Epithelial cell of proximal tubule (primary cell): Measurements from ENCODE around the gene AFAP1L1. TPM values are rescaled to one million over a fixed set of nuclear protein-coding genes. Genes with fewer than 3 reads are reported as not detected.

Experiments
- DNase-seq: peaks from one replicate; pipeline ENCODE4 v3.0.0-alpha.2; 2011; ENCODE audit warnings: low read depth
- H3K4me3 ChIP-seq: 2 replicates; pipeline ENCODE4 v1.5.1; 2011; ENCODE audit warnings: low read depth, mild to moderate bottlenecking, low read length
- total RNA-seq: library from RNA; depleted of rRNA; stranded (reverse); fragments of >200 nt; gene quantifications from 2 replicates; pipeline ENCODE4 v1.2.3, GENCODE V29; 2015
- TF ChIP-seq, protein P1 (sequence below): conservative IDR thresholded peaks from 2 replicates; pipeline ENCODE4 v1.5.1; 2012; ENCODE audit warnings: low read depth, mild to moderate bottlenecking, low read length

The AFAP1L1 gene
- total RNA-seq, 1 donor from 2014 or later = 17.2 TPM

DNA sequence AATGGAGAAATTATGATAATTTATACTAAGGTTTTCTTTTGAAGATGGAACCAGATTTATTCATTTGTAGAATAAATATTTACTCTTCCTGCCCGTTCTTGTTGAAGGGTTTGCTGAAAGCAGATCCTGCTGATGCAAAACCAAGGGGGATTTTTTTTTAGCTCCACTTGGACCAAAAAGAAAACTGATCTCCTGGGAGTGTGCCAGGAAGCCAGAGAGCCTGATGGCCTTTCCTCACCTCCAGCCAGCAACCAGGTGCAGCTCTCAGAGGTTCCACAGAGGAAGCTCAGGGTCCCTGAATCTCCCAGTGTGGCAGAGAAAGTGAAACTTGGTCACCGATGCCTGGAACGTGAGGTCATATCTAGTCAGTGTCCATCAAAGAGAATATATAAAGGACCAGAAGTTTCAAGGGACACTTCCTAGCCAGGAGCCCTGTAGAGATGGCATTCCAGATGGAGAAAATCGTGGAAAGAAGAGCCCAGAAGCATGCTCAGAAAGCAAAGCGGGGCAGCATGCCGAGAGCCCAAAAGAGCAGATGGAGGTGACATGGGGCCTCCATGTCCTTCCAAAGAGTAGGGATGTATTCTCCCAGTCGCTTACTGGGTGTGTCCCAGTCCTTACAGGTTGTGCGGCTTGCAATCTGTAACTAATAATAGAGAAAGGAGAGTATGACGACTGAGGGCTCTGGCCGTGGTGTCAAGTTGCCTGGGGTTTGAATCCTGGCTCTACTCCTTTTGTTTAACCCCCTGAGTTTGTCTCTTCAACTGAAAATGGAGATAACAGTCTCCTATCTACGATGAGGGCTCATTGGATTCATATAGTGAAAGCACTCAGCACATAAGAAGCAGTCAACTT, 12.2 kb downstream of the AFAP1L1 start:
- H3K4me3 ChIP-seq = no peak overlapping the region
- TF ChIP-seq, protein P1, sequence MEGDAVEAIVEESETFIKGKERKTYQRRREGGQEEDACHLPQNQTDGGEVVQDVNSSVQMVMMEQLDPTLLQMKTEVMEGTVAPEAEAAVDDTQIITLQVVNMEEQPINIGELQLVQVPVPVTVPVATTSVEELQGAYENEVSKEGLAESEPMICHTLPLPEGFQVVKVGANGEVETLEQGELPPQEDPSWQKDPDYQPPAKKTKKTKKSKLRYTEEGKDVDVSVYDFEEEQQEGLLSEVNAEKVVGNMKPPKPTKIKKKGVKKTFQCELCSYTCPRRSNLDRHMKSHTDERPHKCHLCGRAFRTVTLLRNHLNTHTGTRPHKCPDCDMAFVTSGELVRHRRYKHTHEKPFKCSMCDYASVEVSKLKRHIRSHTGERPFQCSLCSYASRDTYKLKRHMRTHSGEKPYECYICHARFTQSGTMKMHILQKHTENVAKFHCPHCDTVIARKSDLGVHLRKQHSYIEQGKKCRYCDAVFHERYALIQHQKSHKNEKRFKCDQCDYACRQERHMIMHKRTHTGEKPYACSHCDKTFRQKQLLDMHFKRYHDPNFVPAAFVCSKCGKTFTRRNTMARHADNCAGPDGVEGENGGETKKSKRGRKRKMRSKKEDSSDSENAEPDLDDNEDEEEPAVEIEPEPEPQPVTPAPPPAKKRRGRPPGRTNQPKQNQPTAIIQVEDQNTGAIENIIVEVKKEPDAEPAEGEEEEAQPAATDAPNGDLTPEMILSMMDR = no peak
- DNase-seq = no peak

DNA sequence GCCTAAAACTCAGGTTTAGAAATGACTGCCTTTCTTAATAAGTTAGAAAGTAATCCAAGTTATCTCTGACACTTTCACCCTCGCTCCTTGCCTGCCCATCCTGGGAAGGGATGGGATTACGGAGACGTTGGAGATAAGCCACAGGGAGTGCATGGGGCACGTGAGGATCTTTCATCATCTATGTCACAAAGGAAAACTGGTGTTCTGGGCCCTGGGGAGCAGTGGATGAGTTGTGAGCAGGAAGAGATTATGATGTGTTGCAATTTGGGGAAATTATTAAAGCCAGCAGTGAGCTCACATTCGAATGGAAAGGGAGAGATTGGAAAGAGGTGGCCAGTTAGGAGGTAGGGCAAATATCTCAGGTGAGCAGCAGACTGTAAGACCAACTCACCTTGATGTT, 12.8 kb downstream of the AFAP1L1 start:
- TF ChIP-seq, protein P1 = no peak
- DNase-seq = no peak
- no peak overlapping the region for H3K4me3 ChIP-seq

DNA sequence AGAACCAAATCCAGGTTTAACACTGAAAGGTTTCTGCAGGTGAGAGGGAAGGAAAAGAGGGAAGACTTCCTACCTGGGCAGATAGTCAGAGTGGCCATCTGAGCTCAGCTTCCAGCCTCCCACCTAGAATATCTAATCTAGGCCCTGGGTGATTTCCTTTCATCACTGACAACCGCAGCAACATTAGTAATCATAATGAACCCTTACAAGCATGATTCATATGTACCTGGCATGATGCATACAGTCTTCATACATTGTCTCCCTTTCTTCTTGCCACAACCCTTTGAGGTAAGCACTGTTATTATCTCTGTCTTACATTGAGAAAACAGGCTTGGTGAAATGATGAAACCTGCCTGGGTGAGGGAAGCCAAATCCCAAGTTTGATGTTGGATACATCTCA, 13.5 kb downstream of the AFAP1L1 start:
- no peak for DNase-seq
- TF ChIP-seq, protein P1 = no peak

DNA sequence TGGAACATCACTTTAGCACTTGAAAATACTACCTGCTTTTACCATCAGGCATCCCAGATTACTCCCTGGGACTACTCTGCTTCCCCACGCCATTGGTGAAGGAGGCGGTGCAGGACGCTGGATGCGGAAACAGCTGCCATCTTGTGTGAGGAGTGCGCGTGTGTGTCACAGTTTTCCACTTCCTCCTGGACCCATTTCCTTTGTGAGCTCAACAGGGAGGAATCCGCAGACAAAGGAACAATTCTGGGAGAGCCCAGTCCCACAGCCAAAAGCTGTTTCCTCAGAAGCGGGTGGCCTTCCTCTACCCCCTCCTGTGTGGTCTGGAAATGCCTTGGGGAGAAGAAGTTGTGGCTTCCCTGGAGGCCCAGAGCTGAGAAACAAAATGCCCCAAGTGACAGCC, 16.8 kb downstream of the AFAP1L1 start:
- TF ChIP-seq, protein P1 = no peak
- no peak overlapping the region for H3K4me3 ChIP-seq
- DNase-seq = no peak

More for the DNA sequence above, 13.5 kb downstream of the AFAP1L1 start:
- no peak overlapping the region for H3K4me3 ChIP-seq

DNA sequence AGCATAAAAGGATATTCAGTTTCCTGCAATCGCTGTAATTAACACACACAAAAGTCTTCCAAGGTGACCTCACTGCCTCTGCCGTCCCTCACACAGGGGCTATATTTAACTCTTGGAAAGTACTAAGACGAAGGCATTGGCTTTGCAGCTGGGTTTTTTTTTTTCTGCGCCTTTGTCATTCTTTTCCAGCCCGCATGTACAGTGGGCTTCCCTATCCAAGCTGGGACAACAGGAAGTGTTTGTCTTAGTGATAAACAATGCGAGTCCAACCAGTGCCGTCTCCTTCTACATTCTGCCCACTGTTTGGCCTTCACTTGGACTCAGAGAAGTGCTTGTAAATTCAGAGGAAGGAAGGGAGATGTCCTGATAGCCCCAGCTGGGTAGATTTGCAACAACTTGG, 17.6 kb downstream of the AFAP1L1 start:
- no peak for DNase-seq
- TF ChIP-seq, protein P1 = no peak

DNA sequence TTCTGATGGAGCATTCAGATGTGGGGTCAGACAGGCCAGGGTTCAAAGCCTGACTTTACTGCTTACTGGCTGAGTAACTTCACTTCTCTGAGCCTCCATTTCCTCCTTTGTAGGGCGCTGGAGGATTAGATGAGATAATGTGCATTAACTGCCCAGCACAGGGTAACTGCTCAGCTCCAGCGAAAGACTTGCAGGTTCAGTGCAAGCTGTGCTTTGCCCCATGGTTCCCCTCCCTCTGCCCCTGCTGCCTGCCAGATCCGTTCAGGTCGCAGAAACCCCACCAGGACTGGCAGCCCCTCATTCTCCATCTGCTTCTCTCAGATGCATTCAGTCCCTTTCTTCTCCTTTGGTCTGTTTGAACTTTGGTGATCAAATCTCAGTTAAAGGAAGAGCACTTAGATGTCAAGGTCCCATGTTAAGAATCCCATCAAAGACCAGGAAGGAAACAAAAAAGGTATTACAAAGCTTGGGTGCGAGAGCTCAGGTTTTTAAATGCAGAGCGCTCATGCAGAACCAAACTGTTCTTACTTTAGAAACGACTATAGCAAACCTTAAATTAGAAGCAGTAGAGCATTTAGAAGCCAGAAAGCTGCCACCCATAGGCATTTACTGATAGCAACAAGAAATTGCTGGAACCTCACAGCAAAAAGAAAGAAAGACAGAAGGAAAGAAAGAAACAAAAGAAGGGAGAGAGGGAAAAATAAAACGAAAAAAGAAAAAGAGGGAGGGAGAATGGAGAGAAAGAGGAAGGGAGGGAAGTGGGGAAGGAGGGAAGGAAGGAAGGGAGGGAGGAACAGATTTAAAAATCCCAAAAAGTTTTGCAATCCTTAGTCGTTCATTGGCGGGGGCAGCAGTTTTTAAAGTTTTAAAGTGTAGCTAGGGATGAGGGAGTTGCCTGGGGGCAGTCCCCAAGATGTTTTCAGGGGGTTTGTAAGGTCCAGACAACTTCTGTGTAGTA, 23.5 kb downstream of the AFAP1L1 start:
- TF ChIP-seq, protein P1 = no peak
- no peak for DNase-seq
- no peak overlapping the region for H3K4me3 ChIP-seq

More for the DNA sequence above, 17.6 kb downstream of the AFAP1L1 start:
- H3K4me3 ChIP-seq = no peak overlapping the region
